Measurements from ENCODE around the gene PIK3CG. TPM values are rescaled to one million over a fixed set of nuclear protein-coding genes. Genes with fewer than 3 reads are reported as not detected.

The PIK3CG gene
- total and polyA plus RNA-seq, 9 donors: 0.31 to 4.9 (median 2.3) TPM

DNA sequence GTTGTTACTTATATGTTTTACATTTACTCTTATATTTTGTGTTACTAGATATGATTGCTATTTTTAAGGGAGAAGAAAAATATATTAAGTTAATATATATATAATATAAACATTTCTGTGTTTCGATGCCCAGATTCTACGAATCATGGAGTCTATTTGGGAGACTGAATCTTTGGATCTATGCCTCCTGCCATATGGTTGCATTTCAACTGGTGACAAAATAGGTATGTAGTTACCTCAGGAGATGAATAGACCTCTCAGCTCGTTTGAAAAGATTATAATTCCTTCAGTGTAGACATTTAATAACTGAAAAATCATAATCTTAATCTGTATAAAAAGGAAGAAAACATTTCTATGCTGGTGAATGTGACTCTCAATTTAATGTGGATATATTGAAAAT lies 16.9 kb downstream of the PIK3CG start:
- no peak for DNase-seq
- no peak overlapping the region for H3K27ac ChIP-seq
- H3K27me3 ChIP-seq: no peaks in the 10 kb centered on the region
- H3K36me3 ChIP-seq: no peaks in the 10 kb centered on the region
- 77 to 83% (median 79%) methylated on average over 3 of the region's 3 CpGs for WGBS, 3 donors
- TF ChIP-seq, protein P1, sequence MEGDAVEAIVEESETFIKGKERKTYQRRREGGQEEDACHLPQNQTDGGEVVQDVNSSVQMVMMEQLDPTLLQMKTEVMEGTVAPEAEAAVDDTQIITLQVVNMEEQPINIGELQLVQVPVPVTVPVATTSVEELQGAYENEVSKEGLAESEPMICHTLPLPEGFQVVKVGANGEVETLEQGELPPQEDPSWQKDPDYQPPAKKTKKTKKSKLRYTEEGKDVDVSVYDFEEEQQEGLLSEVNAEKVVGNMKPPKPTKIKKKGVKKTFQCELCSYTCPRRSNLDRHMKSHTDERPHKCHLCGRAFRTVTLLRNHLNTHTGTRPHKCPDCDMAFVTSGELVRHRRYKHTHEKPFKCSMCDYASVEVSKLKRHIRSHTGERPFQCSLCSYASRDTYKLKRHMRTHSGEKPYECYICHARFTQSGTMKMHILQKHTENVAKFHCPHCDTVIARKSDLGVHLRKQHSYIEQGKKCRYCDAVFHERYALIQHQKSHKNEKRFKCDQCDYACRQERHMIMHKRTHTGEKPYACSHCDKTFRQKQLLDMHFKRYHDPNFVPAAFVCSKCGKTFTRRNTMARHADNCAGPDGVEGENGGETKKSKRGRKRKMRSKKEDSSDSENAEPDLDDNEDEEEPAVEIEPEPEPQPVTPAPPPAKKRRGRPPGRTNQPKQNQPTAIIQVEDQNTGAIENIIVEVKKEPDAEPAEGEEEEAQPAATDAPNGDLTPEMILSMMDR (IDR thresholded peaks at IDR 0.05): no peak
- TF ChIP-seq EP300 (IDR thresholded peaks at IDR 0.05): no peak
- no peak for TF ChIP-seq POLR2A (IDR thresholded peaks at IDR 0.05)
- no peaks in the 10 kb centered on the region for H3K9me3 ChIP-seq
- H3K4me1 ChIP-seq (ENCODE audit: insufficient read depth): no peaks in the 10 kb centered on the region
- intact Hi-C loops (cut with DNase I): no loop called here
- no peak overlapping the region for H3K4me3 ChIP-seq

DNA sequence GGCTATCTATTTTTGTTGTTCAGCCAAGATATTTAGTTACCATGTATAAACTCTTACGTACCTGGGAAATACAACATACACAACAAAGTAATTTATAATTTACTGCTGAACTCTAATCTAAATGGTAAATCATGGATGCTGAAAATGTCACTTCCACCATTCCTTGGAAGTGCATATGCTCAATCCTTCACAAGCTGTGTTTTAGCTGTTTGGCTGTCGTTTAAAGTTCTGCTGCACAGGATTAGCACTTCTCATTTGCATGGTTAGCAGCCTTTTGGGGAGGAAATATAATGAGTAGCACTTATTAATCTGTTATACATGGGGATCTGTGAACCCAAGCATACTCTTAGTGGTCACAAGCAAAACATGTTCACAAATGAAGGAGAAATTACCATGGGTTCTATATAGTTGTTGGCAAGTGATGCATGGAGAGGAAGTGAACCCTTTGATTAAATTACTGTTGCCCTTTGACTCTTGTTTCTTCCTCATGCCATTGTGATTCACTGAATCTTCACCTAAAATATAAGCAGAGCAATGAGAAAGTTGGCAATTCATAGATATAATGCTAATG lies 18.5 kb downstream of the PIK3CG start:
- no peak for DNase-seq
- Histone ChIP-seq H3K36me3 (no peaks in the 10 kb centered on the region), H3K27ac (no peak overlapping the region), H3K4me3 (no peak overlapping the region), H3K9me3 (no peaks in the 10 kb centered on the region), H3K4me1 (ENCODE audit: insufficient read depth) (no peaks in the 10 kb centered on the region), H3K27me3 (no peaks in the 10 kb centered on the region)
- intact Hi-C loops (cut with DNase I): no loop called here
- WGBS, 3 donors: 48 to 64% (median 52%) methylated on average over 2 of the region's 2 CpGs
- TF ChIP-seq EP300 (IDR thresholded peaks at IDR 0.05): no peak

DNA sequence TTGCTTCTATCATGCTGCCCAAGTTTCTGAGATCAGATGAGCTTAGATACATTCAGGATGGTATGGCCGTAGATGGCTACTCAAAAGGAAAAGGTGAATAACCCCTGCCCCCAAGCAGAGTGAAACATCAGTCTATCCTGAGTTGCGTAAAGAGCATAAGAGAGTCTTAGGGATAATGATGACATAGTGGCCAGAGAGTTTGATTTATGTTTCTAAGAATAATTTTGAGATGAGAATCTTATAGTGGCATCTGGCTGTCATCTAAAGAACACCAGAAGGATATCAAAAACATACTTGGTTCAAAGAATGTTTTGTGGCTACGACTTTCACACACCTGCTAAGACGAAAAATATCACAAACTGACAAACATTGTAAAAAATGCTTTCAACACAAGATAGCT lies 20.6 kb downstream of the PIK3CG start:
- intact Hi-C loops (cut with DNase I): no loop called here
- H3K4me1 ChIP-seq (ENCODE audit: insufficient read depth): no peaks in the 10 kb centered on the region
- DNase-seq: no peak
- TF ChIP-seq EP300 (IDR thresholded peaks at IDR 0.05) (no peak), POLR2A (IDR thresholded peaks at IDR 0.05) (no peak)
- TF ChIP-seq, protein P1 (IDR thresholded peaks at IDR 0.05): no peak
- WGBS, 3 donors: 88 to 90% (median 88%) methylated on average over 4 of the region's 4 CpGs
- H3K4me3 ChIP-seq: no peak overlapping the region
- H3K27ac ChIP-seq: no peak overlapping the region
- no peaks in the 10 kb centered on the region for H3K36me3 ChIP-seq
- no peaks in the 10 kb centered on the region for H3K27me3 ChIP-seq
- no peaks in the 10 kb centered on the region for H3K9me3 ChIP-seq

DNA sequence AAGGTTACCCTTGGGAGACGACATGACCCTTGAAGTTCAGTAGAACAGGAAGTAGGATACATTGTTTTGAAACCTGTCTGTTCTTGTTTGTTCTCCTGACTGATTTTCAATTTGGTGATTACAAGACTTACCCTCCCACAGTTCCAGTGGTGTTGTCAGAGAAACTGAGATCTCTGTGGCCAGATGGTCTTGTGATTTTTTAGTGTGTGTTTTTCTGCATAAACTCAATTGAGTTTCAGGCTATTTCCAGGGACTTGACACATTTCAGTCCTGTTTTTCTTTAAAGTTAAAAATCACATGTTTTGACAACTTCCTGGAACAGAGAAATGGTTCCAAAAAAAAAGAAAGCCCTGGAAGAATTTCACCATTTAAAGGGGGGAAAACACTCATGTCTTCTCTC lies 22.3 kb downstream of the PIK3CG start:
- H3K36me3 ChIP-seq: no peaks in the 10 kb centered on the region
- intact Hi-C loops (cut with DNase I): no loop called here
- no peaks in the 10 kb centered on the region for H3K9me3 ChIP-seq
- no peaks in the 10 kb centered on the region for H3K4me1 ChIP-seq (ENCODE audit: insufficient read depth)
- TF ChIP-seq, protein P1 (IDR thresholded peaks at IDR 0.05): no peak
- no peak for TF ChIP-seq EP300 (IDR thresholded peaks at IDR 0.05)
- WGBS, 3 donors: 12 to 15% (median 12%) methylated on average over 1 of the region's 1 CpG
- H3K4me3 ChIP-seq: no peak overlapping the region
- no peak for DNase-seq
- H3K27me3 ChIP-seq: no peaks in the 10 kb centered on the region
- no peak overlapping the region for H3K27ac ChIP-seq

DNA sequence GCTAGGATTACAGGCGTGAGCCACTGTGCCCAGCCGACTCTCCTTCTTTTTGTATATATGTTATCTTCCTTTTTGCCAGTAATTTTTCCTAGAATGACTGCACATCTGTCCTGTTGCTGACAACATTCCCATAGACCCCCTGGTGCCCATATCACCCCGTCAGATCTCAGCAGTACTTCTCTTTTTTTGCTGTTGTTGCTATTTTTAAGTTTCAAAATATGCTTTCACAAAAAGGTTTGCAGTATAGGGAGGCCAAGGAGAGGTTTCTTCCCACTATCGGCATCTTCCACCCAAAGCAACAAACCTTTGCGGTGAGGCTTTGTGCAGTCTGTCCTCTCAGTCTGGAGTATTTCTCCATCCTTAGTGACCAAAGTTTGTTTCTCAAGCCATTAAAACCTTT lies 23.1 kb downstream of the PIK3CG start:
- Histone ChIP-seq H3K27me3 (no peaks in the 10 kb centered on the region), H3K4me1 (ENCODE audit: insufficient read depth) (no peaks in the 10 kb centered on the region), H3K4me3 (no peak overlapping the region), H3K27ac (no peak overlapping the region), H3K36me3 (no peaks in the 10 kb centered on the region), H3K9me3 (no peaks in the 10 kb centered on the region)
- intact Hi-C loops (cut with DNase I): no loop called here
- no peak for DNase-seq
- no peak for TF ChIP-seq POLR2A (IDR thresholded peaks at IDR 0.05)
- TF ChIP-seq, protein P1 (IDR thresholded peaks at IDR 0.05): no peak
- TF ChIP-seq EP300 (IDR thresholded peaks at IDR 0.05): no peak
- WGBS, 3 donors: 73 to 87% (median 83%) methylated on average over 5 of the region's 5 CpGs
